ENCODE measurements around the gene OARD1.
"Not testable (repeated sequence)": the region's sequence is repeated elsewhere in the genome, so short reads cannot be mapped to it uniquely, and the experiment has no call there.

The OARD1 gene

DNA sequence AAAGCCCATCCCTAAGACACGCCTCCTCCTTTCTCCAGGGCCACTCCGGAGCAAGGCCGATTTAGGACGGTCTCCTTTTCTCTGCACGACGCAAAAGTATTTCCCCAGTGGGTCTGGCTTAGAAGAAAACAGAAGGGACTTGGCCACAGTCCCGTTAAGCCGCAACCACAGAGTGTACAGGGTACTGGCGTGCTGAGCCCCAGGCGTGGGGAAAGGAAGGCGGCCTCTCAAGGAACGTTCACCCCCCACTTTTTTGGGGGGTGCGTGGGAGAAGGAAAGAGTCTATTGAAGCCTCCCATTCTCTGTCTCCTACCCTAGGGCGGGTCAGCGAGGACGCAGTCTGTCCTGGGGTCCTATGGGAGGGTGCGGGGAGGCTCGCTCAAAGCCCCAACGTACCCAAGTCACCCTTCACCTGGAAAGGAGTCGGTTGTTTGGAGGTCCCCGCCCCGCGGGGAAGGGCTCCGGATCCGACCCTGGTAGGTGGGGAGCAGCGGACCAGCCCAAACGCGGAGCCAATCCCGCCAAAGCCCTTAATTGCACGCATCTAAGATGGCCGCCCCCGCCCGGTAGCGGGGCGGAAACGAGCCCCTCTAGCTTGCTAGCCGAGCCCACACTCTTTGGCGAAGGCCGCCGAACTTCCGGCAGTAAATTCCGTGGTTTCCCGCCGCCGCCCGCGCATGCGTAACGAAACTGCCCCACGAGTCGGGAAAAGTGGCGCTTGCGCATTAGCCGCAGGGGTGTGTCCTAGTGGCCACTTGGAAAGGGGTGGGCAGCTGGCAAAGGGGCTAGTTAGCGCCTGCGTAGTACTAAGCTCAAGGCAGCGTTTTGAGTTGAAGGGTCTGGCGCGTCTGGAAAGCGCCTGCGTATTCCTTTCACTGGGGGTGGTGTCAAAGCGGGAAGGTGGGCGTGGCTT, at the start of gene OARD1:
TSS of gene OARD1 (minus strand) at position 434 of the 913 bp plus-strand sequence. CDS start 722 bp downstream, outside the sequence.
- H3K27ac ChIP-seq (ENCODE audit: low read length): peak within 1 kb of the TSS; percentile 99
- peak within 1 kb of the TSS; percentile 76 for H3K4me2 ChIP-seq (ENCODE audit: low read depth, low read length)
- no peaks in the 10 kb centered on the region for H3K36me3 ChIP-seq (replicated peaks; ENCODE audit: insufficient read depth, low read length)
- H3K9me2 ChIP-seq (replicated peaks; ENCODE audit: insufficient read depth, low read length): no peaks in the 10 kb centered on the region
- peaks cover 23% of the 10 kb centered on the region for H3F3A ChIP-seq (ENCODE audit: insufficient read depth, low read length)
- H3K4me1 ChIP-seq (ENCODE audit: low read length): no peaks in the 10 kb centered on the region
- H4K20me1 ChIP-seq (ENCODE audit: insufficient read depth, low read length): no peaks in the 10 kb centered on the region
- TF ChIP-seq CTCF (IDR thresholded peaks at IDR 0.05; ENCODE audit: low read length) (no peak), EZH2phosphoT487 (IDR thresholded peaks at IDR 0.05; ENCODE audit: low read length) (no peak), EZH2 (optimal IDR thresholded peaks at IDR 0.05; ENCODE audit: low read depth, low read length) (no peak)
- H3K27me3 ChIP-seq (replicated peaks; ENCODE audit: insufficient read depth, low read length): no peaks in the 10 kb centered on the region
- H3K79me2 ChIP-seq (ENCODE audit: low read length): peaks cover 49% of the 10 kb centered on the region
- H3K4me3 ChIP-seq (ENCODE audit: low read length): peak within 1 kb of the TSS; percentile 95
- H2AFZ ChIP-seq (ENCODE audit: low read length): peak within 1 kb of the TSS; percentile 84
- no peaks in the 10 kb centered on the region for H3K9me3 ChIP-seq (replicated peaks; ENCODE audit: insufficient read depth, low read length)
- peak; percentile 98 for DNase-seq
- H3K9ac ChIP-seq (ENCODE audit: low read length): peak within 1 kb of the TSS; percentile 99

DNA sequence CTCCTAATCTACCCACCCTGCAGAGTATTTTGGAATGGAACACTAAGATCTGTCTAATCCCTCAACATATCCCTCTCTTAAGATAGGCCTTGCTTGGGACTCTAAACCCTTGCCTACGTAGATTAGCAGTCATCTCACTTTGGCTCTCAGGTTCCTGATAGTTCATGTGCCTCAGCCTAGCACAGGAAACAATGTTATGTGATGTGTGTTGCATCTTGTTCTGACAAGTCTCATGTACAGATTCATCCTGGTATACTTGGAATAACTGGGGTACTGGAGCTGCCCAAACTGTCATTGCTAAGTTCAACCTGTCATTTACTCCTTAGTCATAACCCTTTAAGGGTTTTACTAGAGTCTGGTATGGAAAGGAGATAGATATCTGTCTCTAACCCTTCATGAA, 47.9 kb upstream of the OARD1 start:
- no peaks in the 10 kb centered on the region for H3F3A ChIP-seq (ENCODE audit: insufficient read depth, low read length)
- TF ChIP-seq EZH2phosphoT487 (IDR thresholded peaks at IDR 0.05; ENCODE audit: low read length): no peak
- H2AFZ ChIP-seq (ENCODE audit: low read length): no peak overlapping the region
- no peaks in the 10 kb centered on the region for H3K4me1 ChIP-seq (ENCODE audit: low read length)
- H3K9ac ChIP-seq (ENCODE audit: low read length): no peak overlapping the region
- no peak for DNase-seq
- H4K20me1 ChIP-seq (ENCODE audit: insufficient read depth, low read length): no peaks in the 10 kb centered on the region
- no peak overlapping the region for H3K27ac ChIP-seq (ENCODE audit: low read length)
- H3K4me3 ChIP-seq (ENCODE audit: low read length): no peak overlapping the region
- H3K4me2 ChIP-seq (ENCODE audit: low read depth, low read length): no peak overlapping the region
- no peaks in the 10 kb centered on the region for H3K36me3 ChIP-seq (replicated peaks; ENCODE audit: insufficient read depth, low read length)
- no peaks in the 10 kb centered on the region for H3K79me2 ChIP-seq (ENCODE audit: low read length)
- no peaks in the 10 kb centered on the region for H3K9me2 ChIP-seq (replicated peaks; ENCODE audit: insufficient read depth, low read length)
- no peaks in the 10 kb centered on the region for H3K27me3 ChIP-seq (replicated peaks; ENCODE audit: insufficient read depth, low read length)
- H3K9me3 ChIP-seq (replicated peaks; ENCODE audit: insufficient read depth, low read length): no peaks in the 10 kb centered on the region

DNA sequence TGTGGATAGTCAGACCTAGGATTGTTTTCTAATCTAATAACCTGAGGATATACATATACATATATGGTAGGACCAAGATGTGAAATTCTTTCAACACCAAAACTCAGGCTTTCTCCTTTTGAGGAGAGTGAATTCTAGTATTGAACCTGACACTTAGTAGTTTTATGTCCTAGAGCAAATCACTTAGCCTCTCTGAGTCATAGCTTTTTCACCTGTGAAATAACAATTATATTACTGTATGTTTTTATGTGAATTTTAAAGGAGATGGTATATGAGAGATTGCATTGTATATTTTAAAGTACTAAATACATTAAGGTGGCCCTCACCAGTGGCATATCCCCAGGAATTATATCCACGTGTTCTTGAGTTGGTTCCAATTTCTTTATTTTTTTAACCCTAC, 47.4 kb upstream of the OARD1 start:
- no peaks in the 10 kb centered on the region for H4K20me1 ChIP-seq (ENCODE audit: insufficient read depth, low read length)
- no peak for DNase-seq
- H3K4me1 ChIP-seq (ENCODE audit: low read length): no peaks in the 10 kb centered on the region
- H2AFZ ChIP-seq (ENCODE audit: low read length): no peak overlapping the region
- H3K4me3 ChIP-seq (ENCODE audit: low read length): no peak overlapping the region
- H3F3A ChIP-seq (ENCODE audit: insufficient read depth, low read length): no peaks in the 10 kb centered on the region
- no peak overlapping the region for H3K4me2 ChIP-seq (ENCODE audit: low read depth, low read length)
- no peak overlapping the region for H3K27ac ChIP-seq (ENCODE audit: low read length)
- no peaks in the 10 kb centered on the region for H3K9me3 ChIP-seq (replicated peaks; ENCODE audit: insufficient read depth, low read length)
- H3K9ac ChIP-seq (ENCODE audit: low read length): no peak overlapping the region
- no peak for TF ChIP-seq CTCF (IDR thresholded peaks at IDR 0.05; ENCODE audit: low read length)
- no peak for TF ChIP-seq EZH2 (optimal IDR thresholded peaks at IDR 0.05; ENCODE audit: low read depth, low read length)
- TF ChIP-seq EZH2phosphoT487 (IDR thresholded peaks at IDR 0.05; ENCODE audit: low read length): no peak
- no peaks in the 10 kb centered on the region for H3K36me3 ChIP-seq (replicated peaks; ENCODE audit: insufficient read depth, low read length)
- no peaks in the 10 kb centered on the region for H3K9me2 ChIP-seq (replicated peaks; ENCODE audit: insufficient read depth, low read length)
- H3K27me3 ChIP-seq (replicated peaks; ENCODE audit: insufficient read depth, low read length): no peaks in the 10 kb centered on the region
- H3K79me2 ChIP-seq (ENCODE audit: low read length): no peaks in the 10 kb centered on the region

GRCh38 chr6:41115027-41115426, 42.9 kb upstream of the OARD1 start:
- DNase-seq: not testable (repeated sequence)

More at GRCh38 chr6:41115027-41115426, 42.9 kb upstream of the OARD1 start:
- H3K9ac ChIP-seq (ENCODE audit: low read length); H3F3A ChIP-seq (ENCODE audit: insufficient read depth, low read length); H4K20me1 ChIP-seq (ENCODE audit: insufficient read depth, low read length); H3K9me3 ChIP-seq (replicated peaks; ENCODE audit: insufficient read depth, low read length); H3K4me2 ChIP-seq (ENCODE audit: low read depth, low read length); H3K9me2 ChIP-seq (replicated peaks; ENCODE audit: insufficient read depth, low read length); H3K27ac ChIP-seq (ENCODE audit: low read length); H3K4me3 ChIP-seq (ENCODE audit: low read length); H2AFZ ChIP-seq (ENCODE audit: low read length); H3K4me1 ChIP-seq (ENCODE audit: low read length); H3K79me2 ChIP-seq (ENCODE audit: low read length); H3K36me3 ChIP-seq (replicated peaks; ENCODE audit: insufficient read depth, low read length); H3K27me3 ChIP-seq (replicated peaks; ENCODE audit: insufficient read depth, low read length): not testable (repeated sequence)

Measured in MM.1S (cell line).